Measurements from ENCODE around the gene FICD.

Gene FICD

GRCh38 chr12:108560752-108561719 is 46.0 kb downstream of the FICD start, which contains the start of gene SART3:
Gene SART3 (minus strand): TSS chr12:108561173. CDS start chr12:108561154, 19 bp downstream.
- DNase-seq = peak; percentile 62 to 91 (median 81)
- intact Hi-C loops (cut with DNase I) = loop anchor here (5.0 to 10.0 kb wide), 4 partner anchors 44 to 531 kb away; partner anchors contain the start of genes ALKBH2, CORO1C and FICD

GRCh38 chr12:108561852-108562347 is 46.8 kb downstream of the FICD start:
- peak in 1 of 42 donors; percentile 14 for DNase-seq
- intact Hi-C loops (cut with DNase I) = loop anchor here (2.0 to 10.0 kb wide), 5 partner anchors 45 to 530 kb away; partner anchors contain the start of genes ALKBH2, CORO1C and FICD

- peak; percentile 91 to 100 (median 98) for DNase-seq
- intact Hi-C loops (cut with DNase I) = loop anchor here (2.0 to 10.0 kb wide), 5 partner anchors 45 to 530 kb away; partner anchors contain the start of genes ALKBH2, CORO1C and FICD
Measured at GRCh38 chr12:108562348-108563135, 47.5 kb downstream of the FICD start, which contains the start of gene ISCU. Gene ISCU (plus strand): TSS chr12:108562596. CDS start chr12:108562623, 27 bp downstream.

GRCh38 chr12:108563136-108563803 is 48.2 kb downstream of the FICD start:
- intact Hi-C loops (cut with DNase I) = loop anchor here (2.0 to 10.0 kb wide), 5 partner anchors 46 to 529 kb away; partner anchors contain the start of genes ALKBH2, CORO1C and FICD
- DNase-seq = peak; percentile 69 to 95 (median 85)

GRCh38 chr12:108563804-108564151 is 48.7 kb downstream of the FICD start:
- intact Hi-C loops (cut with DNase I) = loop anchor here (2.0 to 10.0 kb wide), 5 partner anchors 46 to 529 kb away; partner anchors contain the start of genes ALKBH2, CORO1C and FICD
- DNase-seq = no peak

- intact Hi-C loops (cut with DNase I) = loop anchor here (5.0 to 10.0 kb wide), 4 partner anchors 47 to 528 kb away; partner anchors contain the start of genes ALKBH2, CORO1C and FICD
- DNase-seq = no peak
Measured at GRCh38 chr12:108564724-108565123, 49.6 kb downstream of the FICD start.

GRCh38 chr12:108565146-108565545 is 50.1 kb downstream of the FICD start:
- intact Hi-C loops (cut with DNase I) = loop anchor here (10.0 kb wide), 1 partner anchor 240 kb away; no protein-coding TSS in a partner anchor
- DNase-seq = peak in 1 of 42 donors; percentile 35

- DNase-seq = peak in 19 of 42 donors; percentile 17 to 68 (median 41)
- intact Hi-C loops (cut with DNase I) = loop anchor here (10.0 kb wide), 1 partner anchor 239 kb away; no protein-coding TSS in a partner anchor
Measured at GRCh38 chr12:108565976-108566375, 50.9 kb downstream of the FICD start.

GRCh38 chr12:108566452-108566851 is 51.4 kb downstream of the FICD start:
- intact Hi-C loops (cut with DNase I) = loop anchor here (10.0 kb wide), 1 partner anchor 238 kb away; no protein-coding TSS in a partner anchor

GRCh38 chr12:108567406-108568337 is 52.6 kb downstream of the FICD start:
- intact Hi-C loops (cut with DNase I) = loop anchor here (10.0 kb wide), 1 partner anchor 237 kb away; no protein-coding TSS in a partner anchor
- DNase-seq = peak in 1 of 42 donors; percentile 48

More at GRCh38 chr12:108566452-108566851, 51.4 kb downstream of the FICD start:
- no peak for DNase-seq

- peak in 1 of 42 donors; percentile 42 for DNase-seq
- intact Hi-C loops (cut with DNase I) = loop anchor here (10.0 kb wide), 1 partner anchor 236 kb away; no protein-coding TSS in a partner anchor
Measured at GRCh38 chr12:108568338-108569154, 53.5 kb downstream of the FICD start.
